KMS-11 (cell line): ENCODE measurements around the gene PLA2G4C.

Experiments
- H2AFZ ChIP-seq: fragments of 200-600 bp; sonication (generic); 2 replicates; pipeline ENCODE4 v1.6.1; 2016; ENCODE audit warnings: antibody characterized with exemption, mixed run types, low read depth
- H3K27ac ChIP-seq: fragments of 200-600 bp; sonication (generic); 2 replicates; pipeline ENCODE4 v1.6.1; 2016; ENCODE audit warnings: mild to moderate bottlenecking, mixed run types
- H3K27me3 ChIP-seq: fragments of 200-600 bp; sonication (generic); 2 replicates; pipeline ENCODE4 v1.6.1; 2017; ENCODE audit warnings: mild to moderate bottlenecking, low read depth, mixed run types, moderate library complexity; ENCODE audit not compliant: insufficient read depth
- H3K36me3 ChIP-seq: fragments of 200-600 bp; sonication (generic); 2 replicates; pipeline ENCODE4 v1.6.1; 2017; ENCODE audit warnings: mild to moderate bottlenecking, mixed run types; ENCODE audit not compliant: insufficient read depth
- H3K4me1 ChIP-seq: fragments of 200-600 bp; sonication (generic); 2 replicates; pipeline ENCODE4 v1.6.1; 2016; ENCODE audit warnings: mild to moderate bottlenecking, low read depth, mixed run types; ENCODE audit not compliant: poor library complexity, severe bottlenecking
- H3K4me2 ChIP-seq: fragments of 200-600 bp; sonication (generic); 2 replicates; pipeline ENCODE4 v1.7.0; 2016; ENCODE audit warnings: mild to moderate bottlenecking, mixed run types
- H3K4me3 ChIP-seq: fragments of 200-600 bp; sonication (generic); IDR thresholded peaks from 2 replicates; pipeline ENCODE4 v1.6.1; 2017; ENCODE audit warnings: low read depth, low read length, mixed read lengths; ENCODE audit not compliant: insufficient read depth
- H3K79me2 ChIP-seq: fragments of 200-600 bp; sonication (generic); 2 replicates; pipeline ENCODE4 v1.6.1; 2016; ENCODE audit warnings: low read depth, mixed run types; ENCODE audit not compliant: insufficient read depth
- H3K9ac ChIP-seq: fragments of 200-600 bp; sonication (generic); 2 replicates; pipeline ENCODE4 v1.6.1; 2016; ENCODE audit warnings: mild to moderate bottlenecking, mixed run types
- H4K20me1 ChIP-seq: fragments of 200-600 bp; sonication (generic); 2 replicates; pipeline ENCODE4 v1.6.1; 2016; ENCODE audit warnings: mild to moderate bottlenecking, mixed run types; ENCODE audit not compliant: insufficient read depth
- CTCF ChIP-seq: fragments of 200-600 bp; sonication (generic); conservative IDR thresholded peaks from 2 replicates; pipeline ENCODE4 v1.6.1; 2017; ENCODE audit warnings: low read depth, mild to moderate bottlenecking, antibody characterized with exemption, low read length, moderate library complexity, mixed read lengths

The PLA2G4C gene

GRCh38 chr19:48044561-48044960 lies 66.1 kb downstream of the PLA2G4C start:
- H3K27ac ChIP-seq, result no peak overlapping the region
- no peaks in the 10 kb centered on the region for H4K20me1 ChIP-seq
- H3K27me3 ChIP-seq, result peaks cover 46% of the 10 kb centered on the region
- H3K4me3 ChIP-seq, result no peak overlapping the region
- TF ChIP-seq CTCF, result no peak
- H2AFZ ChIP-seq, result no peak overlapping the region
- H3K79me2 ChIP-seq, result no peaks in the 10 kb centered on the region
- H3K4me1 ChIP-seq, result no peaks in the 10 kb centered on the region
- H3K36me3 ChIP-seq, result no peaks in the 10 kb centered on the region
- H3K9ac ChIP-seq, result no peak overlapping the region
- no peak overlapping the region for H3K4me2 ChIP-seq

GRCh38 chr19:48043675-48044258 lies 66.8 kb downstream of the PLA2G4C start, which contains the start of gene CABP5:
Gene CABP5, minus strand, starts transcription at chr19:48044079. Its CDS starts 157 bp downstream, at chr19:48043922.
- Histone ChIP-seq H3K27ac (no peak within 1 kb of the TSS), H3K27me3 (peaks cover 48% of the 10 kb centered on the region), H3K79me2 (no peaks in the 10 kb centered on the region), H3K36me3 (no peaks in the 10 kb centered on the region), H4K20me1 (no peaks in the 10 kb centered on the region), H2AFZ (no peak within 1 kb of the TSS), H3K4me2 (no peak within 1 kb of the TSS), H3K4me3 (no peak within 1 kb of the TSS), H3K9ac (no peak within 1 kb of the TSS), H3K4me1 (no peaks in the 10 kb centered on the region)
- TF ChIP-seq CTCF, result no peak

GRCh38 chr19:48041877-48042580 lies 68.6 kb downstream of the PLA2G4C start:
- H3K27me3 ChIP-seq, result peaks cover 33% of the 10 kb centered on the region

GRCh38 chr19:48036765-48037164 lies 73.9 kb downstream of the PLA2G4C start:
- H3K4me1 ChIP-seq, result no peaks in the 10 kb centered on the region
- no peak overlapping the region for H3K27ac ChIP-seq
- H3K36me3 ChIP-seq, result no peaks in the 10 kb centered on the region
- TF ChIP-seq CTCF, result no peak
- peaks cover 44% of the 10 kb centered on the region for H3K27me3 ChIP-seq
- H3K4me3 ChIP-seq, result no peak overlapping the region
- no peaks in the 10 kb centered on the region for H3K79me2 ChIP-seq
- H2AFZ ChIP-seq, result no peak overlapping the region
- no peak overlapping the region for H3K4me2 ChIP-seq
- H4K20me1 ChIP-seq, result no peaks in the 10 kb centered on the region
- no peak overlapping the region for H3K9ac ChIP-seq

More at GRCh38 chr19:48041877-48042580, 68.6 kb downstream of the PLA2G4C start:
- H3K4me1 ChIP-seq, result no peaks in the 10 kb centered on the region
- no peaks in the 10 kb centered on the region for H4K20me1 ChIP-seq
- H3K27ac ChIP-seq, result no peak overlapping the region
- H3K36me3 ChIP-seq, result no peaks in the 10 kb centered on the region
- no peak overlapping the region for H3K4me2 ChIP-seq
- H3K79me2 ChIP-seq, result no peaks in the 10 kb centered on the region
- no peak for TF ChIP-seq CTCF
- H3K4me3 ChIP-seq, result no peak overlapping the region
- no peak overlapping the region for H3K9ac ChIP-seq
- H2AFZ ChIP-seq, result no peak overlapping the region
